Measurements from ENCODE around the gene SLC15A2. TPM values are rescaled to one million over a fixed set of nuclear protein-coding genes. Genes with fewer than 3 reads are reported as not detected.
"Not testable (repeated sequence)": the region's sequence is repeated elsewhere in the genome, so short reads cannot be mapped to it uniquely, and the experiment has no call there.

The SLC15A2 gene
- total and polyA plus RNA-seq, 4 donors: 8.5 to 48.2 (median 29.1) TPM

GRCh38 chr3:121855555-121855954 is 38.6 kb upstream of the SLC15A2 start:
- H3K36me3 ChIP-seq (ENCODE audit: control insufficient read depth in 4 of 4, insufficient read depth in 4 of 4, low read length in 4 of 4): no peaks in the 10 kb centered on the region
- TF ChIP-seq, protein P1, sequence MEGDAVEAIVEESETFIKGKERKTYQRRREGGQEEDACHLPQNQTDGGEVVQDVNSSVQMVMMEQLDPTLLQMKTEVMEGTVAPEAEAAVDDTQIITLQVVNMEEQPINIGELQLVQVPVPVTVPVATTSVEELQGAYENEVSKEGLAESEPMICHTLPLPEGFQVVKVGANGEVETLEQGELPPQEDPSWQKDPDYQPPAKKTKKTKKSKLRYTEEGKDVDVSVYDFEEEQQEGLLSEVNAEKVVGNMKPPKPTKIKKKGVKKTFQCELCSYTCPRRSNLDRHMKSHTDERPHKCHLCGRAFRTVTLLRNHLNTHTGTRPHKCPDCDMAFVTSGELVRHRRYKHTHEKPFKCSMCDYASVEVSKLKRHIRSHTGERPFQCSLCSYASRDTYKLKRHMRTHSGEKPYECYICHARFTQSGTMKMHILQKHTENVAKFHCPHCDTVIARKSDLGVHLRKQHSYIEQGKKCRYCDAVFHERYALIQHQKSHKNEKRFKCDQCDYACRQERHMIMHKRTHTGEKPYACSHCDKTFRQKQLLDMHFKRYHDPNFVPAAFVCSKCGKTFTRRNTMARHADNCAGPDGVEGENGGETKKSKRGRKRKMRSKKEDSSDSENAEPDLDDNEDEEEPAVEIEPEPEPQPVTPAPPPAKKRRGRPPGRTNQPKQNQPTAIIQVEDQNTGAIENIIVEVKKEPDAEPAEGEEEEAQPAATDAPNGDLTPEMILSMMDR (IDR thresholded peaks at IDR 0.05; ENCODE audit: control extremely low read depth, extremely low read depth): no peak
- H3K27me3 ChIP-seq (ENCODE audit: control insufficient read depth in 3 of 3, insufficient read depth in 3 of 3, low read length in 2 of 3): no peaks in the 10 kb centered on the region
- no peak for ATAC-seq (ENCODE audit: insufficient read depth, low FRiP score)
- H3K9me3 ChIP-seq (ENCODE audit: control insufficient read depth in 4 of 4, insufficient read depth in 3 of 4, low read length in 3 of 4): no peaks in the 10 kb centered on the region
- no peak overlapping the region for H3K4me3 ChIP-seq
- no peaks in the 10 kb centered on the region for H3K4me1 ChIP-seq (ENCODE audit: control insufficient read depth in 5 of 5, insufficient read depth in 5 of 5, low read length in 5 of 5)
- no peak overlapping the region for H3K27ac ChIP-seq (ENCODE audit: low read depth in 1 of 2, low read length in 1 of 2)
- DNase-seq: peak in 1 of 3 donors; percentile 9
- no peak overlapping the region for H3K9ac ChIP-seq (ENCODE audit: insufficient read depth in 1 of 2, low read length in 2 of 2)
- WGBS, 2 donors: 49 to 70% methylated on average over 5 of the region's 5 CpGs

DNA sequence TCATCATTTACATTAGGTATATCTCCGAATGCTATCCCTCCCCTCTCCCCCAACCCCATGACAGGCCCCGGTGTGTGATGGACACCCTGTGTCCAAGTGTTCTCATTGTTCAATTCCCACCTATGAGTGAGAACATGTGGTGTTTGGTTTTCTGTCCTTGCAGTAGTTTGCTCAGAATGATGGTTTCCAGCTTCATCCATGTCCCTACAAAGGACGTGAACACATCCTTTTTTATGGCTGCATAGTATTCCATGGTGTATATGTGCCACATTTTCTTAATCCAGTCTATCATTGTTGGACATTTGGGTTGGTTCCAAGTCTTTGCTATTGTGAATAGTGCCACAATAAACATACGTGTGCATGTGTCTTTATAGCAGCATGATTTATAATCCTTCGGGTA is 36.4 kb upstream of the SLC15A2 start:
- DNase-seq; H3K9me3 ChIP-seq (ENCODE audit: control insufficient read depth in 4 of 4, insufficient read depth in 3 of 4, low read length in 3 of 4); H3K36me3 ChIP-seq (ENCODE audit: control insufficient read depth in 4 of 4, insufficient read depth in 4 of 4, low read length in 4 of 4): not testable (repeated sequence)

GRCh38 chr3:121863247-121863646 is 31.0 kb upstream of the SLC15A2 start:
- not testable (repeated sequence) for H3K27ac ChIP-seq (ENCODE audit: low read depth in 1 of 2, low read length in 1 of 2); H3K36me3 ChIP-seq (ENCODE audit: control insufficient read depth in 4 of 4, insufficient read depth in 4 of 4, low read length in 4 of 4); H3K4me1 ChIP-seq (ENCODE audit: control insufficient read depth in 5 of 5, insufficient read depth in 5 of 5, low read length in 5 of 5); H3K9me3 ChIP-seq (ENCODE audit: control insufficient read depth in 4 of 4, insufficient read depth in 3 of 4, low read length in 3 of 4); ATAC-seq (ENCODE audit: insufficient read depth, low FRiP score); H3K4me3 ChIP-seq; DNase-seq; H3K9ac ChIP-seq (ENCODE audit: insufficient read depth in 1 of 2, low read length in 2 of 2); H3K27me3 ChIP-seq (ENCODE audit: control insufficient read depth in 3 of 3, insufficient read depth in 3 of 3, low read length in 2 of 3)
- 96 to 98% methylated on average over 9 of the region's 9 CpGs for WGBS, 2 donors

More for the DNA sequence above, 36.4 kb upstream of the SLC15A2 start:
- H3K9ac ChIP-seq (ENCODE audit: insufficient read depth in 1 of 2, low read length in 2 of 2); H3K4me3 ChIP-seq; H3K4me1 ChIP-seq (ENCODE audit: control insufficient read depth in 5 of 5, insufficient read depth in 5 of 5, low read length in 5 of 5); H3K27ac ChIP-seq (ENCODE audit: low read depth in 1 of 2, low read length in 1 of 2); H3K27me3 ChIP-seq (ENCODE audit: control insufficient read depth in 3 of 3, insufficient read depth in 3 of 3, low read length in 2 of 3); ATAC-seq (ENCODE audit: insufficient read depth, low FRiP score): not testable (repeated sequence)
- WGBS, 2 donors: 96 to 100% methylated on average over 3 to 4 of the region's 5 CpGs

GRCh38 chr3:121863801-121864200 is 30.4 kb upstream of the SLC15A2 start:
- no peaks in the 10 kb centered on the region for H3K27me3 ChIP-seq (ENCODE audit: control insufficient read depth in 3 of 3, insufficient read depth in 3 of 3, low read length in 2 of 3)
- peaks cover 0 to 4% (median 0%) of the 10 kb centered on the region in 4 donors for H3K9me3 ChIP-seq (ENCODE audit: control insufficient read depth in 4 of 4, insufficient read depth in 3 of 4, low read length in 3 of 4)
- H3K27ac ChIP-seq (ENCODE audit: low read depth in 1 of 2, low read length in 1 of 2): no peak overlapping the region
- H3K36me3 ChIP-seq (ENCODE audit: control insufficient read depth in 4 of 4, insufficient read depth in 4 of 4, low read length in 4 of 4): peaks cover 0 to 2% (median 0%) of the 10 kb centered on the region in 4 donors
- no peak overlapping the region for H3K9ac ChIP-seq (ENCODE audit: insufficient read depth in 1 of 2, low read length in 2 of 2)
- no peak overlapping the region for H3K4me3 ChIP-seq
- TF ChIP-seq, protein P1 (IDR thresholded peaks at IDR 0.05; ENCODE audit: control extremely low read depth, extremely low read depth): no peak
- H3K4me1 ChIP-seq (ENCODE audit: control insufficient read depth in 5 of 5, insufficient read depth in 5 of 5, low read length in 5 of 5): no peaks in the 10 kb centered on the region
- DNase-seq (no peak), ATAC-seq (ENCODE audit: insufficient read depth, low FRiP score) (no peak)

DNA sequence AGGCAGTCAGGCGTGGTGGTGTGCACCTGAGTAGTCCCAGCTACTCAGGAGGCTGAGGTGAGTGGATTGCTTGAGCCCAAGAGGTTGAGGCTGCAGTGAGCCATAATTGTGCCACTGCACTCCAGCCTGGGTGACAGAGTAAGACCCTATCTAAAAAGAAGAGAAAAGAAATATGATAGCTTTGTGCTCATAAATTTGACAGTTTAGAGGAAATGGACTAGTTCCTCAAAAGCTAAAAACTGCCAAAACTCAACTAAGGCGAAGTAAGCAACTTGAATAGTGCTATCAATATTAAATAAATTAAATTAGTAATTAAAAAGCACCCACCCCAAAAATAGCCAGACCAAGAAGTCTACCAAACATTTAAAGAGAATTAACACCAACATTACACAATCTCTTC is 24.5 kb upstream of the SLC15A2 start:
- TF ChIP-seq, protein P1 (IDR thresholded peaks at IDR 0.05; ENCODE audit: control extremely low read depth, extremely low read depth): no peak
- Histone ChIP-seq H3K9ac (ENCODE audit: insufficient read depth in 1 of 2, low read length in 2 of 2) (no peak overlapping the region), H3K27me3 (ENCODE audit: control insufficient read depth in 3 of 3, insufficient read depth in 3 of 3, low read length in 2 of 3) (no peaks in the 10 kb centered on the region), H3K36me3 (ENCODE audit: control insufficient read depth in 4 of 4, insufficient read depth in 4 of 4, low read length in 4 of 4) (no peaks in the 10 kb centered on the region), H3K9me3 (ENCODE audit: control insufficient read depth in 4 of 4, insufficient read depth in 3 of 4, low read length in 3 of 4) (no peaks in the 10 kb centered on the region), H3K4me1 (ENCODE audit: control insufficient read depth in 5 of 5, insufficient read depth in 5 of 5, low read length in 5 of 5) (no peaks in the 10 kb centered on the region), H3K27ac (ENCODE audit: low read depth in 1 of 2, low read length in 1 of 2) (no peak overlapping the region), H3K4me3 (no peak overlapping the region)
- DNase-seq: no peak
- ATAC-seq (ENCODE audit: insufficient read depth, low FRiP score): no peak
- 62 to 79% methylated on average over 2 of the region's 2 CpGs for WGBS, 2 donors

Data from lung (tissue), 12 donors.